Glutamatergic neuron (in vitro differentiated cells): ENCODE measurements around the gene TOMM40. TPM values are rescaled to one million over a fixed set of nuclear protein-coding genes. Genes with fewer than 3 reads are reported as not detected.
"Not testable (repeated sequence)": the region's sequence is repeated elsewhere in the genome, so short reads cannot be mapped to it uniquely, and the experiment has no call there.

Source experiments
- DNase-seq: peaks from one replicate; pipeline ENCODE4 v3.0.0; 2022
- H3K27ac Mint-ChIP-seq: one replicate; pipeline ENCODE4 v1.8.0; 2020; ENCODE audit warnings: mild to moderate bottlenecking, mixed read lengths, inconsistent platforms; ENCODE audit not compliant: unreplicated experiment
- H3K27me3 Mint-ChIP-seq: one replicate; pipeline ENCODE4 v1.8.0; 2020; ENCODE audit warnings: mild to moderate bottlenecking, moderate library complexity, mixed read lengths, inconsistent platforms; ENCODE audit not compliant: unreplicated experiment
- H3K36me3 Mint-ChIP-seq: one replicate; pipeline ENCODE4 v1.8.0; 2020; ENCODE audit warnings: mild to moderate bottlenecking, mixed read lengths, inconsistent platforms; ENCODE audit not compliant: unreplicated experiment
- H3K4me1 Mint-ChIP-seq: one replicate; pipeline ENCODE4 v1.8.0; 2020; ENCODE audit warnings: mild to moderate bottlenecking, low read depth, mixed read lengths, inconsistent platforms; ENCODE audit not compliant: unreplicated experiment
- H3K4me3 Mint-ChIP-seq: one replicate; pipeline ENCODE4 v1.8.0; 2020; ENCODE audit warnings: mild to moderate bottlenecking, mixed read lengths, inconsistent platforms; ENCODE audit not compliant: unreplicated experiment
- H3K9me3 Mint-ChIP-seq: one replicate; pipeline ENCODE4 v1.8.0; 2020; ENCODE audit warnings: mild to moderate bottlenecking, moderate library complexity, mixed read lengths, inconsistent platforms; ENCODE audit not compliant: unreplicated experiment
- CTCF ChIP-seq: fragments of 200-600 bp; sonication (generic); IDR thresholded peaks from one replicate; pipeline ENCODE4 v1.5.0; 2021; ENCODE audit not compliant: partially characterized antibody, unreplicated experiment
- total RNA-seq: library from RNA; stranded (reverse); fragmentation: NEBNext Ultra II Directional; extraction: Animal tissue kit (Norgen Biotek cat#: 25700); gene quantifications from one replicate; pipeline ENCODE4 v1.2.1, GENCODE V29; 2021; ENCODE audit not compliant: unreplicated experiment

TOMM40 gene
- total RNA-seq, 1 donor from 2014 or later = 57.8 TPM

GRCh38 chr19:44924243-44924725, 33.2 kb downstream of the TOMM40 start:
- Mint-ChIP-seq H3K4me1 (no peaks in the 10 kb centered on the region), H3K27me3 (peaks cover 7% of the 10 kb centered on the region), H3K9me3 (peaks cover 1% of the 10 kb centered on the region), H3K27ac (no peak overlapping the region), H3K4me3 (no peak overlapping the region), H3K36me3 (peaks cover 8% of the 10 kb centered on the region)
- DNase-seq = no peak
- no peak for TF ChIP-seq CTCF

- no peak for TF ChIP-seq CTCF
- DNase-seq = no peak
- H3K27me3 Mint-ChIP-seq = peaks cover 10% of the 10 kb centered on the region
- H3K4me1 Mint-ChIP-seq = no peaks in the 10 kb centered on the region
- H3K9me3 Mint-ChIP-seq = peaks cover 1% of the 10 kb centered on the region
- H3K4me3 Mint-ChIP-seq = no peak overlapping the region
- H3K36me3 Mint-ChIP-seq = peaks cover 8% of the 10 kb centered on the region
- H3K27ac Mint-ChIP-seq = no peak overlapping the region
These were observed 34.2 kb downstream of the TOMM40 start for GRCh38 chr19:44925114-44925891.

- not testable (repeated sequence) for H3K9me3 Mint-ChIP-seq, H3K4me3 Mint-ChIP-seq, H3K27ac Mint-ChIP-seq, H3K36me3 Mint-ChIP-seq, H3K4me1 Mint-ChIP-seq, DNase-seq
- peaks cover 12% of the 10 kb centered on the region for H3K27me3 Mint-ChIP-seq
These were observed 35.4 kb downstream of the TOMM40 start for GRCh38 chr19:44926245-44927077.

- no peak for DNase-seq
- TF ChIP-seq CTCF = no peak
- no peak overlapping the region for H3K4me3 Mint-ChIP-seq
- H3K36me3 Mint-ChIP-seq = peaks cover 3% of the 10 kb centered on the region
- no peak overlapping the region for H3K27ac Mint-ChIP-seq
- H3K27me3 Mint-ChIP-seq = peaks cover 10% of the 10 kb centered on the region
- H3K4me1 Mint-ChIP-seq = no peaks in the 10 kb centered on the region
- peaks cover 2% of the 10 kb centered on the region for H3K9me3 Mint-ChIP-seq
These were observed 36.7 kb downstream of the TOMM40 start for GRCh38 chr19:44927746-44928145.

- Mint-ChIP-seq H3K36me3 (no peaks in the 10 kb centered on the region), H3K4me3 (no peak overlapping the region), H3K9me3 (peaks cover 2% of the 10 kb centered on the region), H3K27ac (no peak overlapping the region), H3K27me3 (peaks cover 11% of the 10 kb centered on the region), H3K4me1 (no peaks in the 10 kb centered on the region)
- no peak for DNase-seq
- TF ChIP-seq CTCF = no peak
These were observed 39.0 kb downstream of the TOMM40 start for GRCh38 chr19:44930088-44930487.
